CD14-positive monocyte (primary cell): ENCODE results near the gene TIGD3. TPM values are rescaled to one million over a fixed set of nuclear protein-coding genes. Genes with fewer than 3 reads are reported as not detected.

Source experiments
- DNase-seq, 3 donors: peaks; one replicate each; pipeline ENCODE4 v3.0.0-alpha.2; 2011 to 2022
- H2AFZ ChIP-seq: 2 replicates; pipeline ENCODE4 v1.6.0; 2012; ENCODE audit warnings: mild to moderate bottlenecking, low read depth, low read length, inconsistent platforms; ENCODE audit not compliant: insufficient read depth, poor library complexity, severe bottlenecking
- H3K27ac ChIP-seq, 2 donors: 1 replicate in 1 of 2; 2 replicates in 1 of 2; pipeline ENCODE4 v1.5.1; 2012 to 2013; ENCODE audit warnings: low read length in 2 of 2, control low read depth in 1 of 2, inconsistent platforms in 1 of 2, low read depth in 1 of 2, mild to moderate bottlenecking in 1 of 2
- H3K27me3 ChIP-seq, 2 donors: one replicate each; pipeline versions ENCODE4 v1.6.0 to v1.6.1; 2011 to 2013; ENCODE audit warnings: low read length in 2 of 2; ENCODE audit not compliant: control insufficient read depth in 2 of 2, insufficient read depth in 2 of 2
- H3K36me3 ChIP-seq, 2 donors: replicated peaks in 1 of 2; 1 replicate in 1 of 2; 2 replicates in 1 of 2; pipeline versions ENCODE4 v1.5.1 to v1.6.1; 2012 to 2013; ENCODE audit warnings: low read length in 2 of 2, control low read depth in 1 of 2, inconsistent platforms in 1 of 2, mild to moderate bottlenecking in 1 of 2; ENCODE audit not compliant: insufficient read depth in 2 of 2, control insufficient read depth in 1 of 2
- H3K4me1 ChIP-seq, 2 donors: 1 replicate in 1 of 2; 2 replicates in 1 of 2; pipeline versions ENCODE4 v1.5.1 to v1.6.1; 2012 to 2013; ENCODE audit warnings: low read length in 2 of 2, control low read depth in 1 of 2, inconsistent platforms in 1 of 2, mild to moderate bottlenecking in 1 of 2, moderate library complexity in 1 of 2; ENCODE audit not compliant: insufficient read depth in 2 of 2, control insufficient read depth in 1 of 2
- H3K4me2 ChIP-seq: replicated peaks from 2 replicates; pipeline ENCODE3; 2012; ENCODE audit warnings: low read length, moderate library complexity, mild to moderate bottlenecking; ENCODE audit not compliant: poor library complexity, severe bottlenecking; ENCODE audit errors: extremely low read depth
- H3K4me3 ChIP-seq, 3 experiments: fragments of 200-600 bp in 1 of 3; sonication (generic) in 1 of 3; replicated peaks in 1 of 3; 1 replicate in 2 of 3; 2 replicates in 1 of 3; pipeline ENCODE4 v1.5.1; 2011 to 2013; ENCODE audit warnings: low read length in 3 of 3, mild to moderate bottlenecking in 3 of 3, control low read depth in 2 of 3, low read depth in 2 of 3, inconsistent platforms in 1 of 3, moderate library complexity in 1 of 3
- H3K79me2 ChIP-seq: 2 replicates; pipeline ENCODE4 v1.6.0; 2012; ENCODE audit warnings: mild to moderate bottlenecking, control low read depth, inconsistent platforms, low read length, moderate library complexity; ENCODE audit not compliant: insufficient read depth
- H3K9ac ChIP-seq: 2 replicates; pipeline ENCODE4 v1.6.0; 2017; ENCODE audit warnings: low read length, mild to moderate bottlenecking; ENCODE audit not compliant: insufficient read depth, poor library complexity, severe bottlenecking
- H3K9me3 ChIP-seq, 2 donors: replicated peaks in 1 of 2; 1 replicate in 1 of 2; 2 replicates in 1 of 2; pipeline versions ENCODE4 v1.5.1 to v1.6.1; 2012 to 2013; ENCODE audit warnings: low read length in 2 of 2, control low read depth in 1 of 2; ENCODE audit not compliant: control insufficient read depth in 1 of 2, insufficient read depth in 1 of 2
- H4K20me1 ChIP-seq: 2 replicates; pipeline ENCODE4 v1.6.0; 2012; ENCODE audit warnings: mild to moderate bottlenecking, low read length, control low read depth, moderate library complexity; ENCODE audit not compliant: insufficient read depth
- H3K27ac Mint-ChIP-seq, 7 donors: one replicate each; pipeline ENCODE4 v1.8.0; 2020; ENCODE audit warnings: mild to moderate bottlenecking in 7 of 7, mixed read lengths in 7 of 7, moderate library complexity in 6 of 7, inconsistent platforms in 2 of 7
- H3K27me3 Mint-ChIP-seq, 3 donors: one replicate each; pipeline ENCODE4 v1.8.0; 2021 to 2022; ENCODE audit warnings: low read depth in 3 of 3, mild to moderate bottlenecking in 3 of 3, mixed read lengths in 3 of 3, moderate library complexity in 3 of 3, inconsistent platforms in 1 of 3
- H3K36me3 Mint-ChIP-seq, 2 donors: one replicate each; pipeline ENCODE4 v1.8.0; 2020; ENCODE audit warnings: mixed read lengths in 2 of 2, inconsistent platforms in 1 of 2, mild to moderate bottlenecking in 1 of 2
- H3K4me1 Mint-ChIP-seq: one replicate; pipeline ENCODE4 v1.8.0; 2020; ENCODE audit warnings: mild to moderate bottlenecking, mixed read lengths
- H3K4me3 Mint-ChIP-seq, 2 donors: one replicate each; pipeline ENCODE4 v1.8.0; 2020; ENCODE audit warnings: mild to moderate bottlenecking in 2 of 2, mixed read lengths in 2 of 2, moderate library complexity in 1 of 2
- H3K9me3 Mint-ChIP-seq, 7 donors: one replicate each; pipeline ENCODE4 v1.8.0; 2020 to 2022; ENCODE audit warnings: mixed read lengths in 7 of 7, mild to moderate bottlenecking in 6 of 7, moderate library complexity in 6 of 7, inconsistent platforms in 2 of 7
- WGBS: methylation state at CpG from one replicate; pipeline ENCODE4 v1.1.5; 2013; ENCODE audit warnings: missing lambda C conversion rate; ENCODE audit not compliant: insufficient coverage; 5-methylcytosine and 5-hydroxymethylcytosine counted together
- intact Hi-C, 2 donors: fragments of 100-400 bp; cut with micrococcal nuclease; formaldehyde crosslinking; loops; one replicate each; pipeline versions ENCODE4 v1.15.0 to v1.15.1; 2023
- polyA plus RNA-seq, 3 donors: library from polyadenylated mRNA; depleted of rRNA in 1 of 3; unstranded in 2 of 3; stranded (reverse) in 1 of 3; fragments of 300-500 nt in 2 of 3; fragments of >200 nt in 1 of 3; fragmentation: Illumina TruSeq in 2 of 3; gene quantifications; 1 replicate in 2 of 3; 2 replicates in 1 of 3; pipeline ENCODE4 v1.2.3, GENCODE V29; 2012 to 2021
- TF ChIP-seq, protein P1 (sequence below): fragments of 200-600 bp; IDR thresholded peaks from one replicate; pipeline ENCODE4 v1.8.0; 2022; ENCODE audit warnings: antibody characterized with exemption, mild to moderate bottlenecking

Gene TIGD3
- polyA plus RNA-seq, 3 donors, result 1.7 to 3.7 (median 2.8) TPM

DNA sequence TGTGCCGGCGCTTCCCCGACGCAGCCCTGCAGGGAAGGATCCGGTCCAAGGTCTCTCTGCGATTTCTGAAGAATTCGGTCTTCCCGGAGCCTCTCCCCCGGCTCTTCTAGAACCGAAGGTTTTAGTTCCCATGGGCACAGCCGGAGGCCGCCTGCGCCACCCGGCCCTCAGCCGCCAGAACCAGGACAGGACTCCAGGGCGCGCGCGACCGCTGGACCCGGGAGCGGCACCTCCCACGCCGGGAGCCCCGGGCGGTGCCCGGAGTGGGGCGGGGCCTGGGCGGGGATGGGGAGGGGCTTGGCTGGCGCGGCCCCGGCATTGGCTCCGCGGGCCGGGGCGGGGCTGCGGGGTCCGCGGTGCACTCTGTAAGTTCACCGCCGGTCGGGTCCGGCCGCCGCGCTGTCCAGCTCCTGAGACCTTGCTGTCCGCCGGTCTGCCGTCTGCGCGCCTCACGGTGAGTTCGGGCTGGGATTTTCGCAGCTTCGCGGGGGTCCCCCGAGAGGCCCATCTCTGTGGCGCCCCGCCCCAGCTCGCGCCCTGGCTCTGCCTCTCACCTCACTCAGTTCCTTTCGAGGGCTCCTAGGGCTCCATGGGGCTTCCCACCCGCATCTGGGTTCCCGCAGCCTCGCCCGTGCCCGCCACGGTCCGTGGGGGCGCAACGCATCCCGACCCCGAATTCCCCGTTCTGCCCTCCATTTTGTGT is 39.9 kb upstream of the TIGD3 start, which contains the start of gene CDC42EP2:
Gene CDC42EP2, plus strand, starts transcription at position 366 of the 703 bp plus-strand sequence. CDS start 6,033 bp downstream, outside the sequence.
- peaks cover 14 to 33% (median 26%) of the 10 kb centered on the region in 3 donors for H3K27me3 Mint-ChIP-seq
- peak within 1 kb of the TSS; percentile 70 for H3K9ac ChIP-seq
- H3K9me3 ChIP-seq, result no peaks in the 10 kb centered on the region
- DNase-seq, result peak; percentile 63 to 76 (median 74)
- peak within 1 kb of the TSS in 6 of 7 donors; percentile 53 to 89 (median 72) for H3K27ac Mint-ChIP-seq
- under 1% methylated on average over 66 of the region's 74 CpGs for WGBS
- peaks cover 50% of the 10 kb centered on the region for H3K4me1 Mint-ChIP-seq
- TF ChIP-seq, protein P1, sequence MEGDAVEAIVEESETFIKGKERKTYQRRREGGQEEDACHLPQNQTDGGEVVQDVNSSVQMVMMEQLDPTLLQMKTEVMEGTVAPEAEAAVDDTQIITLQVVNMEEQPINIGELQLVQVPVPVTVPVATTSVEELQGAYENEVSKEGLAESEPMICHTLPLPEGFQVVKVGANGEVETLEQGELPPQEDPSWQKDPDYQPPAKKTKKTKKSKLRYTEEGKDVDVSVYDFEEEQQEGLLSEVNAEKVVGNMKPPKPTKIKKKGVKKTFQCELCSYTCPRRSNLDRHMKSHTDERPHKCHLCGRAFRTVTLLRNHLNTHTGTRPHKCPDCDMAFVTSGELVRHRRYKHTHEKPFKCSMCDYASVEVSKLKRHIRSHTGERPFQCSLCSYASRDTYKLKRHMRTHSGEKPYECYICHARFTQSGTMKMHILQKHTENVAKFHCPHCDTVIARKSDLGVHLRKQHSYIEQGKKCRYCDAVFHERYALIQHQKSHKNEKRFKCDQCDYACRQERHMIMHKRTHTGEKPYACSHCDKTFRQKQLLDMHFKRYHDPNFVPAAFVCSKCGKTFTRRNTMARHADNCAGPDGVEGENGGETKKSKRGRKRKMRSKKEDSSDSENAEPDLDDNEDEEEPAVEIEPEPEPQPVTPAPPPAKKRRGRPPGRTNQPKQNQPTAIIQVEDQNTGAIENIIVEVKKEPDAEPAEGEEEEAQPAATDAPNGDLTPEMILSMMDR, result no peak
- peak within 1 kb of the TSS; percentile 40 to 72 for H3K27ac ChIP-seq
- H3K4me3 Mint-ChIP-seq, result peak within 1 kb of the TSS; percentile 86 to 92
- peaks cover 7% of the 10 kb centered on the region for H3K79me2 ChIP-seq
- peaks cover 2 to 11% of the 10 kb centered on the region in 2 donors for H3K27me3 ChIP-seq
- peak within 1 kb of the TSS; percentile 82 to 98 (median 97) for H3K4me3 ChIP-seq
- H3K4me1 ChIP-seq, result peaks cover 37 to 71% of the 10 kb centered on the region in 2 donors
- peak within 1 kb of the TSS; percentile 78 for H2AFZ ChIP-seq
- H3K9me3 Mint-ChIP-seq, result peaks cover 0 to 3% (median 0%) of the 10 kb centered on the region in 7 donors
- H3K4me2 ChIP-seq, result peak within 1 kb of the TSS; percentile 89
- no peaks in the 10 kb centered on the region for H3K36me3 ChIP-seq
- peaks cover 0 to 4% of the 10 kb centered on the region in 2 donors for H3K36me3 Mint-ChIP-seq
- intact Hi-C loops, result loop anchor here (1.0 to 10.0 kb wide), 4 partner anchors 24 to 110 kb away; no protein-coding TSS in a partner anchor
- H4K20me1 ChIP-seq, result peaks cover 47% of the 10 kb centered on the region

GRCh38 chr11:65315204-65315865 is 39.2 kb upstream of the TIGD3 start:
- Histone ChIP-seq H3K27ac (peak overlapping the region; percentile 40 to 72), H3K4me1 (peaks cover 37 to 69% of the 10 kb centered on the region in 2 donors), H3K36me3 (peaks cover 0 to under 1% of the 10 kb centered on the region in 2 donors), H3K4me3 (peak overlapping the region; percentile 82 to 98 (median 97)), H4K20me1 (peaks cover 54% of the 10 kb centered on the region), H2AFZ (peak overlapping the region; percentile 78), H3K9me3 (no peaks in the 10 kb centered on the region), H3K79me2 (peaks cover 7% of the 10 kb centered on the region), H3K27me3 (peaks cover 2 to 11% of the 10 kb centered on the region in 2 donors), H3K9ac (peak overlapping the region; percentile 70), H3K4me2 (peak overlapping the region; percentile 89)
- Mint-ChIP-seq H3K4me3 (peak overlapping the region; percentile 86 to 90), H3K27ac (peak overlapping the region in 6 of 7 donors; percentile 53 to 89 (median 72)), H3K9me3 (peaks cover 0 to 3% (median 0%) of the 10 kb centered on the region in 7 donors), H3K36me3 (peaks cover 2 to 5% of the 10 kb centered on the region in 2 donors), H3K27me3 (peaks cover 16 to 32% (median 26%) of the 10 kb centered on the region in 3 donors), H3K4me1 (peaks cover 47% of the 10 kb centered on the region)
- WGBS, result under 1% methylated on average over 55 of the region's 59 CpGs
- intact Hi-C loops, result loop anchor here (1.0 to 10.0 kb wide), 4 partner anchors 25 to 111 kb away; no protein-coding TSS in a partner anchor
- TF ChIP-seq, protein P1, result peak; percentile 100
- peak; percentile 55 to 72 (median 62) for DNase-seq
